ENCODE data around the gene OGFRL1. TPM values are rescaled to one million over a fixed set of nuclear protein-coding genes. Genes with fewer than 3 reads are reported as not detected.

Gene OGFRL1
- total and polyA plus RNA-seq, 2 experiments from 2014 or later: 1.1 to 4.5 TPM

- Histone ChIP-seq H3K4me3 (no peak overlapping the region), H3K9me3 (ENCODE audit: low read depth) (no peaks in the 10 kb centered on the region), H3K36me3 (no peaks in the 10 kb centered on the region), H3K27ac (no peak overlapping the region), H3K27me3 (no peaks in the 10 kb centered on the region), H3K4me1 (ENCODE audit: low read depth) (peaks cover 3% of the 10 kb centered on the region)
- DNase-seq (ENCODE audit: low read depth in 1 of 2, low spot score in 1 of 2): no peak
- TF ChIP-seq CTCF (IDR thresholded peaks at IDR 0.05; ENCODE audit: low read depth, low read length): no peak
These were observed 1.6 kb upstream of the OGFRL1 start for GRCh38 chr6:71287038-71287437.

DNA sequence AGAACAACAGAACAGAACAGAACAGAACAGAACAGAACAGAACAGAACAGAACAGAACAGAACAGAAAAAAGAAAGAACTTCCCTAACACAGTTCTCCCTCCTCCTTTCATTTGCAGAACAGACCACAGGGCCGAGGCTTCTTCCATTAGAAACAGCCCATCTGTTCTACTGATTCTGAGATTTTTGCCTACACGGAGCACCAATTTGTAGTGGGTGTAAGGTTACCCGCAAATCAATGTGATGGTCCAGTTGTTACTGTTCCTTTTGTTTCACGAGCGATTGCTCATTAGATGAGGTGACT lies 734 bp upstream of the OGFRL1 start:
- no peak for TF ChIP-seq CTCF (IDR thresholded peaks at IDR 0.05; ENCODE audit: low read depth, low read length)
- DNase-seq (ENCODE audit: low read depth in 1 of 2, low spot score in 1 of 2): no peak
- no peaks in the 10 kb centered on the region for H3K36me3 ChIP-seq
- H3K27me3 ChIP-seq: no peaks in the 10 kb centered on the region
- no peaks in the 10 kb centered on the region for H3K9me3 ChIP-seq (ENCODE audit: low read depth)
- peak overlapping the region; percentile 62 for H3K4me3 ChIP-seq
- peaks cover 3% of the 10 kb centered on the region for H3K4me1 ChIP-seq (ENCODE audit: low read depth)
- no peak overlapping the region for H3K27ac ChIP-seq

DNA sequence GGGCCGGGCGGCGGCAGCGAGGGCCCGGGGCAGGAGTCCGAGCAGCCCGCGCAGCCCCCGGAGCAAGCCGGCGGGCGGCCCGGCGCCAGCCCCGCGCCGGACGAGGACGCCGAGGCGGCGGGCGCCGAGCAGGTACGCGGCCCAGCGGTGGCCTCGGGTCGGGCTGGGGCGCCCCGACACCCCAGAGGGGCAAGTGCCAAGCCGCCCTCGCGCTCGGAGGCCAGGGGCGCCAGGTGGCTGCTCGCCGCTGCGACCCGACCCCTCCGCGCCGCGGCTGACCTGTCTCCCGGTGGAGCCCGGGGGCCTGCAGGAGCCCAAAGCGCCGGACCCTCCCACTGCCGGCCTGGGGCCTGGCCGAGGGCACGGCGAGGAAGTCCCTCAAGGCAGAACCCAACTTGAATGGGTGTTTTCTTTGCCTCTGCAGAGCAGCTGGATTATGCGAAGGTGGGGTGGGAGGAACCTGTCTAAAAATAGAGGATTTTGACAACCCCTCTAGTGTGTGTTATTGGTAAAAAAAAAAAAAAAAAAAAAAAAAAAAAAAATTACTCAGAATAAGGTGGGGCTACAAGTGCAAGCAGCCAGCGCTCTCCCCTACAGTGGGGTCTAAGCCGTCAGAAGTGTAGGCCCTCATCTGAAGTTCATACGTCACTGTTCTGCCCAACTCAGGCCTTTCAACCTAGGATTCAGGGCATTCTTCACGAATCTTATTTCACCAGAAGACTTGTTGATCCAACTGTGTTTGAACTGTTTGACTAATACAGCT lies 609 bp downstream of the OGFRL1 start:
- no peak for TF ChIP-seq CTCF (IDR thresholded peaks at IDR 0.05; ENCODE audit: low read depth, low read length)
- Histone ChIP-seq H3K27ac (no peak overlapping the region), H3K4me1 (ENCODE audit: low read depth) (peaks cover 3% of the 10 kb centered on the region), H3K4me3 (peak overlapping the region; percentile 62), H3K27me3 (no peaks in the 10 kb centered on the region), H3K36me3 (no peaks in the 10 kb centered on the region), H3K9me3 (ENCODE audit: low read depth) (no peaks in the 10 kb centered on the region)
- DNase-seq (ENCODE audit: low read depth in 1 of 2, low spot score in 1 of 2): peak; percentile 22 to 55

- no peaks in the 10 kb centered on the region for H3K27me3 ChIP-seq
- H3K36me3 ChIP-seq: no peaks in the 10 kb centered on the region
- TF ChIP-seq CTCF (IDR thresholded peaks at IDR 0.05; ENCODE audit: low read depth, low read length): no peak
- H3K9me3 ChIP-seq (ENCODE audit: low read depth): no peaks in the 10 kb centered on the region
- H3K4me3 ChIP-seq: peak overlapping the region; percentile 62
- no peak overlapping the region for H3K27ac ChIP-seq
- peaks cover 3% of the 10 kb centered on the region for H3K4me1 ChIP-seq (ENCODE audit: low read depth)
- DNase-seq (ENCODE audit: low read depth in 1 of 2, low spot score in 1 of 2): no peak
These were observed 1.2 kb downstream of the OGFRL1 start for GRCh38 chr6:71289802-71290175.

DNA sequence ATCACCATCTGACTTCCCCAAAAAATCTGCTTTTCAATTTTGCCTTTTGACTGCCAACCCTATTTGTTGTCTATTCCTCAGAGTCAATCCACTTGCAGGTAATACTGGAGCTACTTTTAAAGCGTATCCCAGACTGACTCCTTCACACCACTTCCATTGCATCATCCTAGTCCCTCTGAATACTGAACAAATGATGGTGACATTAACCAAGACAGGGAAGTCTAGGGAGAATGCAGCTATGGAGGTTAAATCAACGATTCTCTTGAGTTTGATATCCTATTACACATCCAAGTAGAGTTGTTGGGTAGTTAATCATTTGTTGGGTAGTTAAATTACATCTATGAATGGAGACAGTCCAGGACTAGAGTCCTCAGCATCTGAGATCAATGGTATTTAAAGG lies 2.0 kb downstream of the OGFRL1 start:
- TF ChIP-seq CTCF (IDR thresholded peaks at IDR 0.05; ENCODE audit: low read depth, low read length): no peak

More for the DNA sequence above, 2.0 kb downstream of the OGFRL1 start:
- no peak overlapping the region for H3K27ac ChIP-seq
- no peak overlapping the region for H3K4me3 ChIP-seq
- peaks cover 3% of the 10 kb centered on the region for H3K4me1 ChIP-seq (ENCODE audit: low read depth)
- no peak for DNase-seq (ENCODE audit: low read depth in 1 of 2, low spot score in 1 of 2)
- no peaks in the 10 kb centered on the region for H3K36me3 ChIP-seq
- no peaks in the 10 kb centered on the region for H3K27me3 ChIP-seq
- no peaks in the 10 kb centered on the region for H3K9me3 ChIP-seq (ENCODE audit: low read depth)

Measured in cardiac muscle cell (in vitro differentiated cells and primary cell).